GM12875 (cell line): ENCODE data around the gene ZBTB32.
"Not testable (repeated sequence)": the region's sequence is repeated elsewhere in the genome, so short reads cannot be mapped to it uniquely, and the experiment has no call there.

Source experiments
- H3K4me3 ChIP-seq: one replicate; pipeline ENCODE4 v1.5.1; 2011; ENCODE audit warnings: low read depth, low read length, control low read depth
- CTCF ChIP-seq: IDR thresholded peaks from 2 replicates; pipeline ENCODE4 v1.5.1; 2011; ENCODE audit warnings: low read depth, mild to moderate bottlenecking, control low read depth, inconsistent platforms, low read length, moderate library complexity, borderline replicate concordance; ENCODE audit not compliant: insufficient read depth

Gene ZBTB32

GRCh38 chr19:35704218-35704617 is at the start of gene ZBTB32:
ZBTB32 (plus strand) TSS chr19:35704558; CDS start chr19:35714627, 10,069 bp downstream.
- TF ChIP-seq CTCF, result no peak
- H3K4me3 ChIP-seq, result no peak within 1 kb of the TSS

- not testable (repeated sequence) for H3K4me3 ChIP-seq
Observed at GRCh38 chr19:35654828-35655227, 49.5 kb upstream of the ZBTB32 start.

GRCh38 chr19:35655600-35655999 is 48.8 kb upstream of the ZBTB32 start:
- no peak for TF ChIP-seq CTCF
- no peak overlapping the region for H3K4me3 ChIP-seq

- no peak for TF ChIP-seq CTCF
- H3K4me3 ChIP-seq, result no peak overlapping the region
Observed at GRCh38 chr19:35656700-35657099, 47.7 kb upstream of the ZBTB32 start.

GRCh38 chr19:35657904-35658700 is 46.3 kb upstream of the ZBTB32 start:
- no peak for TF ChIP-seq CTCF
- no peak overlapping the region for H3K4me3 ChIP-seq

GRCh38 chr19:35661995-35662340 is 42.4 kb upstream of the ZBTB32 start:
- H3K4me3 ChIP-seq, result no peak overlapping the region
- no peak for TF ChIP-seq CTCF

GRCh38 chr19:35663981-35664380 is 40.4 kb upstream of the ZBTB32 start:
- H3K4me3 ChIP-seq, result no peak overlapping the region
- TF ChIP-seq CTCF, result no peak
